ENCODE results near the gene SYTL2. TPM values are rescaled to one million over a fixed set of nuclear protein-coding genes. Genes with fewer than 3 reads are reported as not detected.

SYTL2 gene
- total RNA-seq, 1 donor, result 19.9 TPM

DNA sequence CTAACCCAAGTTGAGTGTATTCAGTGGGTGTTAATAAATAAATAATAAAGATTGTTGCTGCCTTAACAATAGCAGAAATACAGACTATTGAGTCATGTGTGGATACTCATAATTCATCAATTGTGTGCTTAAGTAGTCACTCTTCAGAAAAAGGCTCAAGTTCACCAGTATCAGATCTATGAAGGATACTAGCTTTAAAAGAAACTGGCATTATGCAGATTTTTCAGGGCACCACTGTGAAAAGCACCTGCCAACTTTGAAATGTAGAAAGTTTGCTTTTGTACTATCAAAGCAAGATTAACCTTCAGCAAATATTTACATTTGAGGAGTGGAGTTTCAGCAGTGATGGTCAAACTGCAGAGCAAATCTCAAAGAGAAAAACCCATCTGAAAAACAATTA is 20.1 kb upstream of the SYTL2 start:
- Histone ChIP-seq H4K20me1 (ENCODE audit: insufficient read depth, low read length) (no peaks in the 10 kb centered on the region), H3K4me2 (ENCODE audit: insufficient read depth, low read length) (no peak overlapping the region), H3K4me1 (ENCODE audit: insufficient read depth, low read length) (peaks cover 22% of the 10 kb centered on the region), H3K79me2 (ENCODE audit: insufficient read depth, low read length) (no peaks in the 10 kb centered on the region), H3K4me3 (ENCODE audit: insufficient read depth, low read length) (no peak overlapping the region), H3K27me3 (ENCODE audit: insufficient read depth, low read length) (no peaks in the 10 kb centered on the region), H2AFZ (ENCODE audit: low read length) (no peak overlapping the region), H3K9me3 (ENCODE audit: low read depth, low read length) (no peaks in the 10 kb centered on the region), H3K27ac (ENCODE audit: low read depth, low read length) (no peak overlapping the region), H3K36me3 (ENCODE audit: insufficient read depth, low read length) (no peaks in the 10 kb centered on the region)
- DNase-seq (ENCODE audit: insufficient read length, low spot score, missing footprints), result no peak
- TF ChIP-seq, protein P1, sequence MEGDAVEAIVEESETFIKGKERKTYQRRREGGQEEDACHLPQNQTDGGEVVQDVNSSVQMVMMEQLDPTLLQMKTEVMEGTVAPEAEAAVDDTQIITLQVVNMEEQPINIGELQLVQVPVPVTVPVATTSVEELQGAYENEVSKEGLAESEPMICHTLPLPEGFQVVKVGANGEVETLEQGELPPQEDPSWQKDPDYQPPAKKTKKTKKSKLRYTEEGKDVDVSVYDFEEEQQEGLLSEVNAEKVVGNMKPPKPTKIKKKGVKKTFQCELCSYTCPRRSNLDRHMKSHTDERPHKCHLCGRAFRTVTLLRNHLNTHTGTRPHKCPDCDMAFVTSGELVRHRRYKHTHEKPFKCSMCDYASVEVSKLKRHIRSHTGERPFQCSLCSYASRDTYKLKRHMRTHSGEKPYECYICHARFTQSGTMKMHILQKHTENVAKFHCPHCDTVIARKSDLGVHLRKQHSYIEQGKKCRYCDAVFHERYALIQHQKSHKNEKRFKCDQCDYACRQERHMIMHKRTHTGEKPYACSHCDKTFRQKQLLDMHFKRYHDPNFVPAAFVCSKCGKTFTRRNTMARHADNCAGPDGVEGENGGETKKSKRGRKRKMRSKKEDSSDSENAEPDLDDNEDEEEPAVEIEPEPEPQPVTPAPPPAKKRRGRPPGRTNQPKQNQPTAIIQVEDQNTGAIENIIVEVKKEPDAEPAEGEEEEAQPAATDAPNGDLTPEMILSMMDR (IDR thresholded peaks at IDR 0.05; ENCODE audit: extremely low read depth, low read depth, low read length), result no peak

DNA sequence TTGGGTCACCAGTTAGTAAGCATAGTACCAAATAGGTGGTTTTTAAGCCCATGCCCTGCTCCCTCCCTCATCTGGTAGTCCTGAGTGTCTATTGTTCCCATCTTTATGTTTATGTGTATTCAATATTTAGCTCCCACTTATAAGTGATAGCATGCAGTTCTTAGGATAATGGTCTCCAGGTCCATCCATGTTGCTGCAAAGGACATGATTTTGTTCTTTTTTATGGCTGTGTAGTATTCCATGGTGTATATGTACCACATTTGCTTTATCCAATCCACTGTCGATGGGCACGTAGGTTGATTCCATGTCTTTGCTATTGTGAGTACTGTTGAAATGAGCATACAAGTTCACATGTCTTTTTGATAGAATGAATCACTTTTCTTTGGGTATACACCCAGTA is 18.2 kb upstream of the SYTL2 start:
- Histone ChIP-seq H3K9me3 (ENCODE audit: low read depth, low read length) (no peaks in the 10 kb centered on the region), H3K4me3 (ENCODE audit: insufficient read depth, low read length) (no peak overlapping the region), H3K4me1 (ENCODE audit: insufficient read depth, low read length) (peaks cover 22% of the 10 kb centered on the region), H4K20me1 (ENCODE audit: insufficient read depth, low read length) (no peaks in the 10 kb centered on the region), H3K4me2 (ENCODE audit: insufficient read depth, low read length) (no peak overlapping the region), H3K27ac (ENCODE audit: low read depth, low read length) (no peak overlapping the region), H2AFZ (ENCODE audit: low read length) (no peak overlapping the region), H3K27me3 (ENCODE audit: insufficient read depth, low read length) (no peaks in the 10 kb centered on the region), H3K79me2 (ENCODE audit: insufficient read depth, low read length) (no peaks in the 10 kb centered on the region), H3K36me3 (ENCODE audit: insufficient read depth, low read length) (no peaks in the 10 kb centered on the region)
- TF ChIP-seq, protein P1 (IDR thresholded peaks at IDR 0.05; ENCODE audit: extremely low read depth, low read depth, low read length), result no peak
- DNase-seq (ENCODE audit: insufficient read length, low spot score, missing footprints), result no peak

DNA sequence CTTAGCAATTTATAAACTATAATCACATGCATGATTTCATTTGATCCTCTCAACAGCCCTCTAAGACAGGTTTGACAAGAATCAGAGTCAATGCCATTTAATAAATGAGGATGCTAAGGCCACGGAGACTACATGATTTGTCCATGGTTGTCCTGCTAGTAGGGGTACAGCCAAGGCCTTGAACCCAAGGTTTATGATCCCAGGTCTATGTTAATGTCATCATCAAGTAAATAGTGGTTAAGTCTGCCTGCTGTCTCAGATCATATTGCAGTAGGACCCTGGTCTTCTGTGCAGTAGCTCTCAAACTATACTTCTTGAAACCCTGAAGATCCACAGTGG is 17.7 kb upstream of the SYTL2 start:
- Histone ChIP-seq H3K27me3 (ENCODE audit: insufficient read depth, low read length) (no peaks in the 10 kb centered on the region), H3K4me2 (ENCODE audit: insufficient read depth, low read length) (peak overlapping the region; percentile 5), H4K20me1 (ENCODE audit: insufficient read depth, low read length) (no peaks in the 10 kb centered on the region), H3K79me2 (ENCODE audit: insufficient read depth, low read length) (no peaks in the 10 kb centered on the region), H3K27ac (ENCODE audit: low read depth, low read length) (peak overlapping the region; percentile 13), H3K4me3 (ENCODE audit: insufficient read depth, low read length) (no peak overlapping the region), H2AFZ (ENCODE audit: low read length) (no peak overlapping the region), H3K36me3 (ENCODE audit: insufficient read depth, low read length) (no peaks in the 10 kb centered on the region), H3K4me1 (ENCODE audit: insufficient read depth, low read length) (peaks cover 22% of the 10 kb centered on the region), H3K9me3 (ENCODE audit: low read depth, low read length) (no peaks in the 10 kb centered on the region)
- no peak for DNase-seq (ENCODE audit: insufficient read length, low spot score, missing footprints)
- TF ChIP-seq, protein P1 (IDR thresholded peaks at IDR 0.05; ENCODE audit: extremely low read depth, low read depth, low read length), result no peak

DNA sequence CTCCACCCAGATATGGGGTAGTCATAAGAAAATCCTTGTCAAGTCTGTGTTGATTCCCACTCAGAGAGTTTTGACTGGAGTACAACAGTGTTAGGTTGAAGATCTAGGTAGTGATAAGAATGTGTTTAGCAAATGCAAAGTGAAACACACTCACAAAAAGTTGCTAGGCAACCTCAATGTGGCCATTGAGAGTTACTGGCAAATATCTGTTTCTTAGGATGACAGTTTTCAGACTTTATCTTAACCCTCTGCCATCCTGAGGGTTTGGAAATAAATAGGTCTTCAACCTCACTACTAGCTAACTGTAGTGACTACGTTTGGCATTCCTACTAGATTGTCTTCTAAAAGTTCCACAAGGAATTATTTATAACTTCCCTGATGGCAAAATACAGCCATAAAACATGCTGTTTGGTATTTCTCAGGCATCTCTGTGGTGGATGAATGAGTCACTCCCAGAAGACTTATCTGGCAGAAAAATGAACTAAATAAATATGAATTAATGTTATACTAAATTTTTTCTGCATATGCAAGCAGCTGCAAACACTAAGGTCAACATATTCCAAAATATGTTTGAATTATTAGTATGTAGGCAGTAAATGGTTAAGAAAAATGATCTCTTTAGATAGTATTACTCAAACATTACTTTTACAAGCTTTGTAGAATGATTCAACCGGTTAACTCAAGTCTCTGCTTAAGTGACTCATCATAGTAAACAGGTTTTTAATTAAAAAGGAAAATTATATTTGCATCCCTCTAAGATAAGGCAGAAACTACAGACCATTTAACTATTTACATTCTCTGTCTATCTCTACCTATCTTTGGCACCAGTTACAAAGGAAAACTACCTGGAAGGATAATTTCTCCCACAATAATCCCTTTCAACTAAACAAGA is 17.1 kb upstream of the SYTL2 start:
- Histone ChIP-seq H3K4me3 (ENCODE audit: insufficient read depth, low read length) (peak overlapping the region; percentile 3), H3K36me3 (ENCODE audit: insufficient read depth, low read length) (no peaks in the 10 kb centered on the region), H3K4me2 (ENCODE audit: insufficient read depth, low read length) (peak overlapping the region; percentile 62), H3K27me3 (ENCODE audit: insufficient read depth, low read length) (no peaks in the 10 kb centered on the region), H3K27ac (ENCODE audit: low read depth, low read length) (peak overlapping the region; percentile 88), H3K4me1 (ENCODE audit: insufficient read depth, low read length) (peaks cover 22% of the 10 kb centered on the region), H4K20me1 (ENCODE audit: insufficient read depth, low read length) (no peaks in the 10 kb centered on the region), H3K79me2 (ENCODE audit: insufficient read depth, low read length) (no peaks in the 10 kb centered on the region), H3K9me3 (ENCODE audit: low read depth, low read length) (no peaks in the 10 kb centered on the region), H2AFZ (ENCODE audit: low read length) (no peak overlapping the region)
- TF ChIP-seq, protein P1 (IDR thresholded peaks at IDR 0.05; ENCODE audit: extremely low read depth, low read depth, low read length), result no peak
- DNase-seq (ENCODE audit: insufficient read length, low spot score, missing footprints), result peak; percentile 90
